HepG2 (cell line): Measurements from ENCODE around the gene SLC35B2. TPM values are rescaled to one million over a fixed set of nuclear protein-coding genes. Genes with fewer than 3 reads are reported as not detected.

Experiments used
- ARNTL ChIP-seq: sonication (generic); formaldehyde crosslinking; IDR thresholded peaks from 2 replicates; pipeline ENCODE4 v1.4.0; 2020; ENCODE audit warnings: mild to moderate bottlenecking, missing genetic modification reagents
- EHMT2 ChIP-seq: fragments of 200-600 bp; sonication (generic); IDR thresholded peaks from 2 replicates; pipeline ENCODE4 v1.7.0; 2017; ENCODE audit warnings: antibody characterized with exemption, low read depth, low read length, borderline replicate concordance
- GATA4 ChIP-seq: sonication (generic); IDR thresholded peaks from 2 replicates; pipeline ENCODE4 v1.6.1; 2016; ENCODE audit warnings: antibody characterized with exemption, low read depth, borderline replicate concordance
- HIVEP1 ChIP-seq: sonication (generic); formaldehyde crosslinking; IDR thresholded peaks from 2 replicates; pipeline ENCODE4 v1.4.0; 2020; ENCODE audit warnings: mild to moderate bottlenecking, missing genetic modification reagents
- MAFG ChIP-seq: sonication (generic); formaldehyde crosslinking; IDR thresholded peaks from 2 replicates; pipeline ENCODE4 v1.5.1; 2020; ENCODE audit warnings: mild to moderate bottlenecking, missing genetic modification reagents
- MATR3 ChIP-seq: sonication (generic); formaldehyde crosslinking; IDR thresholded peaks from 2 replicates; pipeline ENCODE4 v1.4.0; 2020; ENCODE audit warnings: missing genetic modification reagents
- MBNL3 ChIP-seq: fragments of 250-450 bp; sonication (Bioruptor Pico); conservative IDR thresholded peaks from 2 replicates; pipeline ENCODE4 v1.8.0; 2022; ENCODE audit warnings: mild to moderate bottlenecking, inconsistent platforms
- MED8 ChIP-seq: sonication (generic); formaldehyde crosslinking; IDR thresholded peaks from 2 replicates; pipeline ENCODE4 v1.8.1; 2023; ENCODE audit warnings: mild to moderate bottlenecking, missing genetic modification reagents; ENCODE audit not compliant: insufficient replicate concordance
- NFRKB ChIP-seq: fragments of 450-650 bp; IDR thresholded peaks from 2 replicates; pipeline ENCODE4 v1.6.1; 2017
- PHF20 ChIP-seq: sonication (generic); formaldehyde crosslinking; IDR thresholded peaks from 2 replicates; pipeline ENCODE4 v1.5.0; 2020; ENCODE audit warnings: mild to moderate bottlenecking, missing genetic modification reagents
- POLR2AphosphoS5 ChIP-seq: IDR thresholded peaks from 2 replicates; pipeline ENCODE4 v1.6.1; 2012; ENCODE audit warnings: low read depth, low read length
- RBM39 ChIP-seq: fragments of 200-400 bp; formaldehyde crosslinking; IDR thresholded peaks from one replicate; pipeline ENCODE4 v1.6.1; 2018; ENCODE audit warnings: antibody characterized with exemption, mild to moderate bottlenecking, low read depth, low read length; ENCODE audit not compliant: poor library complexity, severe bottlenecking
- SMARCC2 ChIP-seq: fragments of 450-650 bp; IDR thresholded peaks from 2 replicates; pipeline ENCODE4 v1.6.1; 2017; ENCODE audit warnings: antibody characterized with exemption, mild to moderate bottlenecking
- ZFYVE20 ChIP-seq: sonication (generic); formaldehyde crosslinking; IDR thresholded peaks from 2 replicates; pipeline ENCODE4 v1.8.0; 2023; ENCODE audit warnings: low read depth, mild to moderate bottlenecking, moderate library complexity, missing genetic modification reagents, borderline replicate concordance
- ZMYM3 ChIP-seq: sonication (generic); formaldehyde crosslinking; IDR thresholded peaks from 2 replicates; pipeline ENCODE4 v1.5.1; 2020; ENCODE audit warnings: mild to moderate bottlenecking, missing genetic modification reagents
- ZNF225 ChIP-seq: sonication (generic); formaldehyde crosslinking; IDR thresholded peaks from 2 replicates; pipeline ENCODE4 v1.4.0; 2020; ENCODE audit warnings: mild to moderate bottlenecking, missing genetic modification reagents
- ZNF263 ChIP-seq: sonication (generic); formaldehyde crosslinking; IDR thresholded peaks from 2 replicates; pipeline ENCODE4 v1.4.0; 2020; ENCODE audit warnings: missing genetic modification reagents
- ZNF30 ChIP-seq: sonication (generic); formaldehyde crosslinking; IDR thresholded peaks from 2 replicates; pipeline ENCODE4 v1.5.0; 2020; ENCODE audit warnings: mild to moderate bottlenecking, missing genetic modification reagents
- ZNF569 ChIP-seq: sonication (generic); formaldehyde crosslinking; IDR thresholded peaks from 2 replicates; pipeline ENCODE4 v1.5.0; 2020; ENCODE audit warnings: mild to moderate bottlenecking, missing genetic modification reagents, moderate library complexity, borderline replicate concordance
- ZNF614 ChIP-seq: IDR thresholded peaks from 2 replicates; pipeline ENCODE4 v1.6.1; 2018; ENCODE audit warnings: missing biosample characterization, missing genetic modification reagents, inconsistent platforms, borderline replicate concordance
- ZNF768 ChIP-seq: sonication (generic); formaldehyde crosslinking; IDR thresholded peaks from 2 replicates; pipeline ENCODE4 v1.4.0; 2020; ENCODE audit warnings: missing genetic modification reagents
- ZNF839 ChIP-seq: sonication (generic); formaldehyde crosslinking; IDR thresholded peaks from 2 replicates; pipeline ENCODE4 v1.4.0; 2020; ENCODE audit warnings: missing genetic modification reagents, mild to moderate bottlenecking, borderline replicate concordance
- polyA plus RNA-seq, 8 experiments: library from polyadenylated mRNA; depleted of rRNA in 3 of 8; stranded (reverse) in 7 of 8; unstranded in 1 of 8; fragments of >200 nt; fragmentation: Illumina TruSeq in 4 of 8; extraction: Trizol in 4 of 8; gene quantifications; 2 replicates each; pipeline versions ENCODE4 v1.2.1 to v1.2.3, GENCODE V29; 2011 to 2016; ENCODE audit warnings: low read depth in 4 of 8, missing spikeins in 1 of 8, mixed read lengths in 1 of 8; ENCODE audit not compliant: insufficient read depth in 1 of 8
- total RNA-seq, 5 experiments: library from RNA; depleted of rRNA; stranded (reverse); fragments of >200 nt; fragmentation: Illumina TruSeq; extraction: Trizol; gene quantifications; 2 replicates each; pipeline ENCODE4 v1.2.3, GENCODE V29; 2016; ENCODE audit warnings: low read depth in 1 of 5
- TF ChIP-seq, protein P1 (sequence below): sonication (generic); formaldehyde crosslinking; IDR thresholded peaks from 2 replicates; pipeline ENCODE4 v1.9.0; 2021; ENCODE audit warnings: missing genetic modification reagents, mild to moderate bottlenecking, borderline replicate concordance
- TF ChIP-seq, protein P2 (sequence below): sonication (generic); formaldehyde crosslinking; IDR thresholded peaks from 2 replicates; pipeline ENCODE4 v1.8.1; 2023; ENCODE audit warnings: mild to moderate bottlenecking, missing genetic modification reagents
- TF ChIP-seq, protein P3 (sequence below): sonication (generic); formaldehyde crosslinking; IDR thresholded peaks from 2 replicates; pipeline ENCODE4 v1.9.0; 2021; ENCODE audit warnings: missing genetic modification reagents, borderline replicate concordance

The SLC35B2 gene
- total and polyA plus RNA-seq, 2 of the 13 experiments (the other 11 are each of a cell fraction or from before 2014, with no cell fraction given), result 61.1 to 148 TPM

DNA sequence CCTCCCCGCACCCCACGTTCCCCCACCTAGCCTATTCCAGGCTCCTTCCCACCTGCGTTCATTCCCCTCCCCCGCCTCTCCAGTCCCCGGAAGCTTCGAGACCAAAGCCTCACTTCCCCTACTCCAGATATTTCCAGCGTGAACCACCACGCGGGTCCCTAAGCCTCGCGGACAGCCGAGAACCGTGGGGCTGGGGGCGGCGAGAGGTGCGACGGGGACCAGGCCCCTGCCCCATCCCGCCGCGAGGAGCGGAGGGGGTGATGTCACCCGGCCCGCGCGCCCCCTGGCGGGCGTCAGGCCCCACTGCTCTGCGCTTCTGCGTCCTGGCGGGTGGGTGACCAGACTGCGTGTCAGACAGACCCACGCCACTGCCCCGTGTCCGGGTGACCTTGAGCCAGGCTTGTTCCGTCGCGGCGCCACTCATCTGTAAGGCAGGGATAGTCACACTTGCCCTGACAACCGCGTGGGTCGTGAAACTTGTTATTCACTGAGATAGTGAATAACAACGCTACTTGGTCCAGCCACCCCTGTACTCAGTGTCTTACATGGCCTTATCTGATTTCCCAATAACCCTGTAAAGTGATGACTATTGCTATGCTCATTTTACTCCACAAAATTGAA, 19.4 kb downstream of the SLC35B2 start (continued):
- TF ChIP-seq, protein P1, sequence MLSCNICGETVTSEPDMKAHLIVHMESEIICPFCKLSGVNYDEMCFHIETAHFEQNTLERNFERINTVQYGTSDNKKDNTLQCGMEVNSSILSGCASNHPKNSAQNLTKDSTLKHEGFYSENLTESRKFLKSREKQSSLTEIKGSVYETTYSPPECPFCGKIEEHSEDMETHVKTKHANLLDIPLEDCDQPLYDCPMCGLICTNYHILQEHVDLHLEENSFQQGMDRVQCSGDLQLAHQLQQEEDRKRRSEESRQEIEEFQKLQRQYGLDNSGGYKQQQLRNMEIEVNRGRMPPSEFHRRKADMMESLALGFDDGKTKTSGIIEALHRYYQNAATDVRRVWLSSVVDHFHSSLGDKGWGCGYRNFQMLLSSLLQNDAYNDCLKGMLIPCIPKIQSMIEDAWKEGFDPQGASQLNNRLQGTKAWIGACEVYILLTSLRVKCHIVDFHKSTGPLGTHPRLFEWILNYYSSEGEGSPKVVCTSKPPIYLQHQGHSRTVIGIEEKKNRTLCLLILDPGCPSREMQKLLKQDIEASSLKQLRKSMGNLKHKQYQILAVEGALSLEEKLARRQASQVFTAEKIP (CRISPR knock-in tag), result no peak
- TF ChIP-seq POLR2AphosphoS5 (0 out of 2 replicates have a peak, but pooled peaks have one; percentile 3), ARNTL (CRISPR knock-in tag) (peak; percentile 42; the same call in 1 of the 2 replicates), RBM39 (peak; percentile 84), ZMYM3 (no peak), ZNF225 (CRISPR knock-in tag) (peak; percentile 95; the same call in 1 of the 2 replicates), ZNF30 (CRISPR knock-in tag) (no peak; the same call in 1 of the 2 replicates), ZNF614 (CRISPR knock-in tag) (no peak; the same call in 1 of the 2 replicates), SMARCC2 (no peak), ZNF839 (peak; percentile 56; the same call in 1 of the 2 replicates), ZNF569 (CRISPR knock-in tag) (no peak), ZNF263 (no peak), GATA4 (0 out of 2 replicates have a peak, but pooled peaks have one; percentile 13), HIVEP1 (CRISPR knock-in tag) (no peak), ZFYVE20 (CRISPR knock-in tag) (no peak), MAFG (CRISPR knock-in tag) (no peak), EHMT2 (no peak), PHF20 (CRISPR knock-in tag) (peak; percentile 37; the same call in 1 of the 2 replicates), MBNL3 (CRISPR knock-in tag) (no peak), MATR3 (CRISPR knock-in tag) (no peak), NFRKB (no peak), ZNF768 (peak; percentile 72; the same call in 1 of the 2 replicates), MED8 (no peak)
- TF ChIP-seq, protein P2, sequence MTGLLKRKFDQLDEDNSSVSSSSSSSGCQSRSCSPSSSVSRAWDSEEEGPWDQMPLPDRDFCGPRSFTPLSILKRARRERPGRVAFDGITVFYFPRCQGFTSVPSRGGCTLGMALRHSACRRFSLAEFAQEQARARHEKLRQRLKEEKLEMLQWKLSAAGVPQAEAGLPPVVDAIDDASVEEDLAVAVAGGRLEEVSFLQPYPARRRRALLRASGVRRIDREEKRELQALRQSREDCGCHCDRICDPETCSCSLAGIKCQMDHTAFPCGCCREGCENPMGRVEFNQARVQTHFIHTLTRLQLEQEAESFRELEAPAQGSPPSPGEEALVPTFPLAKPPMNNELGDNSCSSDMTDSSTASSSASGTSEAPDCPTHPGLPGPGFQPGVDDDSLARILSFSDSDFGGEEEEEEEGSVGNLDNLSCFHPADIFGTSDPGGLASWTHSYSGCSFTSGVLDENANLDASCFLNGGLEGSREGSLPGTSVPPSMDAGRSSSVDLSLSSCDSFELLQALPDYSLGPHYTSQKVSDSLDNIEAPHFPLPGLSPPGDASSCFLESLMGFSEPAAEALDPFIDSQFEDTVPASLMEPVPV, result peak; percentile 69; the same call in 1 of the 2 replicates
- TF ChIP-seq, protein P3, sequence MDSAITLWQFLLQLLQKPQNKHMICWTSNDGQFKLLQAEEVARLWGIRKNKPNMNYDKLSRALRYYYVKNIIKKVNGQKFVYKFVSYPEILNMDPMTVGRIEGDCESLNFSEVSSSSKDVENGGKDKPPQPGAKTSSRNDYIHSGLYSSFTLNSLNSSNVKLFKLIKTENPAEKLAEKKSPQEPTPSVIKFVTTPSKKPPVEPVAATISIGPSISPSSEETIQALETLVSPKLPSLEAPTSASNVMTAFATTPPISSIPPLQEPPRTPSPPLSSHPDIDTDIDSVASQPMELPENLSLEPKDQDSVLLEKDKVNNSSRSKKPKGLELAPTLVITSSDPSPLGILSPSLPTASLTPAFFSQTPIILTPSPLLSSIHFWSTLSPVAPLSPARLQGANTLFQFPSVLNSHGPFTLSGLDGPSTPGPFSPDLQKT (CRISPR knock-in tag), result no peak
